HG03139 (cell line): ENCODE results near the gene ACAA1.

Experiments used
- ATAC-seq: cut with Tn5 transposase; IDR thresholded peaks from one replicate; pipeline ENCODE4 v1.9.1; 2021; ENCODE audit not compliant: unreplicated experiment

Gene ACAA1

GRCh38 chr3:38154625-38155255, 17.8 kb upstream of the ACAA1 start:
- no peak for ATAC-seq

GRCh38 chr3:38154033-38154494, 17.1 kb upstream of the ACAA1 start:
- no peak for ATAC-seq

DNA sequence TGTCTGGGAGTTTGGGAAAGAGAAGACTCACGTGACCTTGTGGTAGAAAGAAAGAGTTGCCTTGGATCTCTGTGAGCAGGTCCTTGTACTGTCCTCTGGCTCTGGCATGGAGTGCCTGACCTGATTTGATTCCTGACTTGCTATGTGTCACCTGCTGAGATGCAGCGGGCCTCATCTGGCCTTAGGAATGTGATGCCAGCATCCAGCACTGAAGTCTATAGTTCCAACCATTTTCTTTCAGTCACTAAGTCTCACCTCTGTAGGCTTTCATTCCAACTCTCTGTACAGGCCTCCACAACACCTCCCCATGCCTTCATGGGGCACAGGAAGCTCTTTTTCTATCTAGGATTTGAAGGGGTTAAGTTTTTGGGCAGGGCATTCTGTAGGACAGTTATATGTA, 16.3 kb upstream of the ACAA1 start:
- ATAC-seq = no peak

- no peak for ATAC-seq
Measured at GRCh38 chr3:38152609-38153008, 15.7 kb upstream of the ACAA1 start.

GRCh38 chr3:38151667-38152265, 14.8 kb upstream of the ACAA1 start:
- ATAC-seq = no peak

- ATAC-seq = no peak
Measured at GRCh38 chr3:38150780-38151528, 14.0 kb upstream of the ACAA1 start.

DNA sequence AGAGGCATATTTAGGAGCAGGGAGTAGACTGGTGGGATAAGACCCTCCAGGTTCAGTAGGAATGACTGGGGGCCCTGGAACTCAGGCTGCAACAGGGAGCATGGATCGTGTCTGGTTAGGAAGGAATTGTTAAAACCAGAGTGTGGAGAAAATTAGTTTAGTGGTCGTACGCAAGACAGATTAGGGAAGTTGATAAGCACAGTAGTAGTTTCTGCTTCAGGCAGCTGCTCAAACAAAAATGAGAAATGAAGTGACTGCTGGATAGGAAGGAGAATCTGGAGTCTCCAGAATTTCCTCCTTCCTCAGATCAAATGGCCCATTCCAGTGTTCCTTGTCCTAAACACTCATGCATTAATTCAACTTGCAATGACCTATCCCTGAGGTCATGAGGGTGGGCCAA, 12.8 kb upstream of the ACAA1 start:
- no peak for ATAC-seq

DNA sequence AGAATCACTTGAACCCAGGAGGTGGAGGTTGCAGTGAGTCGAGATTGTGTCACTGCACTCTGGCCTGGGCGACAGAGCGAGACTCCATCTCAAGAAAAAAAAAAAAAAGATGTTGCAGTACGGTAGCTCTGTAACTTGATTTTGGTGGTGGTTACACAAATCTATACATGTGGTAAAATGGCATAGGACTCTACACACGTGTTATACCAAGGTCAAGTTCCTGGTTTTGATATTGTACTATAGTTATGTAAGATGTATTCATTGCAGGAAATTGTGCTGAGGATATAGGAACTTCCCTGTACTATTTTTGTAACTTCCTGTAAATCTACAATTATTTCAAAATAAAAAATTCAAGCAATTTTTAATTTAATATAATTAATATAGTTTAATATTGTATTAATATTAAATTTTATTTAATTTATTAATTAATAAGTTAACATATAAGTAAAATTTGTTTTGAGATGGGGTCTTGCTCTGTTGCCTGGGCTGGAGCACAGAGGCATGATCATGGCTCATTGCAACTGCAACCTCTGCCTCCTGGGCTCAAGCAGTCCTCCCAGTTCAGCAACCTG, 11.5 kb upstream of the ACAA1 start:
- no peak for ATAC-seq

DNA sequence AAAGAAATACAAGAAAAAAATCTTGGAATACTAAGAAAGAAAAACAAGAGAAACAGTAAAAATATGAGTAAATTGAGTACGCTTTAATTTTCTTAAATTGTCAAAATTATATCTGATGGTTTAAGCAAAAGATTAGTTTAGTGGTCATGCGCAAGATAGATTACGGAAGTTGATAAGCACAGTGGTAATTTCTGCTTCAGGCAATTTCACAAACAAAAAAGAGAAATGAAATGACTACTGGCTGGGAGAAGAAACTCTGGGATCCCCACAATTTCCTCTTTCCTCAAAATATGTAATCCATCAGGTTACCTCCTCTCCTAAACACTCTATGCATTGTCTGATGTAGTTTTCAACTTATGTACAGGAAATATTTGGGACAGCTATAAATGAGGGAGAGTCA, 10.5 kb upstream of the ACAA1 start:
- ATAC-seq = no peak

DNA sequence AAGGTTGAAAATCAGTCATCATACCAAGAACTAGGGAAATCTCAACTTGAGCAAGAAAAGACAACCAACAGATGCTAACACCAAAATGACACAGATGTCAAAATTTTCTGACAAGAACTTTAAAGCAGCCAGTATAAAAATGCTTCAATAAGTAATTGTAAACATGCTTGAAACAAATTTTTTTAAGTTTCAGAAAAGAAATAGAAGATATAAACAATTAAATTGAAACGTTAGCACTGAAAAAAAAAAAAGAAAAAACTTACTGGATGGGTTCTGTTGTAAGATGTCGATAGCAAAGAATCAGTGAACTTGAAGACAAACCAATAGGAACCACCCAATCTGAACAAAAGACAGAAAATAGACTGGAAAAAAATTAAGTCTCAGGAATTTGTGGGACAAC, 9.6 kb upstream of the ACAA1 start:
- ATAC-seq = no peak

GRCh38 chr3:38143511-38143910, 6.6 kb upstream of the ACAA1 start:
- no peak for ATAC-seq

DNA sequence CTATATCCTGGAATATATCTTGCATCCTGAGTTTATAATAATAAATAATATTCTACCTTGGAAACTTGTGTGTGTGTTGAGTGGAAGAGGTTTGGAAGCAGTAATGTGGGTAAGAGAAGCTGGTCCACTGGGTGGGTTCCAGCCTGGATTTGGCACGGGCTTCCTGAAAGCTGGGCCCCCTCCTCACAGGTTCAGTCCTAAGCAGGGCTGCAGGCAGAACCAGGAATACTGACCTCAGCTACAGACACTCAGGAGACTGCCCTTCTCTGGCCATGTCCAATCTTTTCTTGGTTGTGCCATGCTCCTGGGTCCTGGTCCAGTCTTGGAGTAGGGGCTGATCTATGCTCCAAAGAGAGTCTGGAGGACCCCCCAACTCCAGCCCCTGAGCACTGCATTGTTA, 6.0 kb upstream of the ACAA1 start:
- no peak for ATAC-seq

DNA sequence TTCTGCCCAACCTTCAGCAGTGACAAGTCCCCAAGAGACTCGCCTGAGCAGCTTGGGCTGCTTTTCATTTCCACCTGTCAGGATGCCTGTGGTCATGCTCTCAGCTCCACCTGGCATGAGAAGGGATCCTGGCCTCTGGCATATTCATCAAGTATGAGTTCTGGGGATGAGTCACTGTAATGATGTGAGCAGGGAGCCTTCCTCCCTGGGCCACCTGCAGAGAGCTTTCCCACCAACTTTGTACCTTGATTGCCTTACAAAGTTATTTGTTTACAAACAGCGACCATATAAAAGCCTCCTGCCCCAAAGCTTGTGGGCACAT, 5.0 kb upstream of the ACAA1 start:
- ATAC-seq = no peak

GRCh38 chr3:38141173-38141951, 4.4 kb upstream of the ACAA1 start:
- no peak for ATAC-seq

DNA sequence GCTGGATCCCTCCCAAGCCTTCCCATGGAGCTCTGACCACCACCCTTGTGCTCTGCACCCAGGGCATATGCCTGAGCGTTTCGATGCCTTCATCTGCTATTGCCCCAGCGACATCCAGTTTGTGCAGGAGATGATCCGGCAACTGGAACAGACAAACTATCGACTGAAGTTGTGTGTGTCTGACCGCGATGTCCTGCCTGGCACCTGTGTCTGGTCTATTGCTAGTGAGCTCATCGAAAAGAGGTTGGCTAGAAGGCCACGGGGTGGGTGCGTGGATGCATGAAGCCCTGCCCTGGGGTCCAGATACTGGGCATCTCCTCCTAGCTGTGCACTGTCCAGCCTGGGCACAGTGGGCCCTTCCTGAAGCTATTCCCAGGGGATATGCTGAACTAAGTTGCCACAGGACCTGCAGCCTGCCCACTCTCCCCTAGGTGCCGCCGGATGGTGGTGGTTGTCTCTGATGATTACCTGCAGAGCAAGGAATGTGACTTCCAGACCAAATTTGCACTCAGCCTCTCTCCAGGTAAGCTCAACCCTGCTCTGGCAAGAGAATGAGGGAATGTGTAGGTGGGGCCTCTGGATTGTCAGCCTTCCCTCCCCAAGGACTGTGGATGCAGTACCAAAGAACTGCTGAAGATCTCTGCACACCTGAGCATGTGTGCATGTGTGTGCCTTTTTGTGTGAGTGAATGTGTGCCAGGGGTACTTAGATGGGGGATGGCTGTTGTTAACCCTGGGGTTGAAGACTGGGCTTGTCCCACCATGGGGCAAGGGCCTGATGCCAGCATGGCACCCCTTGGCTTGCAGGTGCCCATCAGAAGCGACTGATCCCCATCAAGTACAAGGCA, 3.6 kb upstream of the ACAA1 start:
- no peak for ATAC-seq

DNA sequence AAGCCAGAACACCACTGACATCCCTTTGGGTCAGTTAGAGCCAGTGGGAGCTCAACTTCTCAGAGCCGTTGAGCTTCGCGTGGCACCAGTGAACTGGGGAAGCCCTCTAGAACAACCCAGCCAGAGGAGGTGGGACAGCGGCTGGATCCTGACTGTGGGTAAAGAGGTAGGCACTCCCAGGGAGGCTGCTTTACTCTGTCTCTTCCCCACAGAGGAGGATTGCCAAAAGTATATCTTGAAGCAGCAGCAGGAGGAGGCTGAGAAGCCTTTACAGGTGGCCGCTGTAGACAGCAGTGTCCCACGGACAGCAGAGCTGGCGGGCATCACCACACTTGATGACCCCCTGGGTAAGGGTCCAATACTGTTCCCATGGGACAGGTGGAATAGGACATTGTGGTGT, 2.7 kb upstream of the ACAA1 start:
- ATAC-seq = no peak

DNA sequence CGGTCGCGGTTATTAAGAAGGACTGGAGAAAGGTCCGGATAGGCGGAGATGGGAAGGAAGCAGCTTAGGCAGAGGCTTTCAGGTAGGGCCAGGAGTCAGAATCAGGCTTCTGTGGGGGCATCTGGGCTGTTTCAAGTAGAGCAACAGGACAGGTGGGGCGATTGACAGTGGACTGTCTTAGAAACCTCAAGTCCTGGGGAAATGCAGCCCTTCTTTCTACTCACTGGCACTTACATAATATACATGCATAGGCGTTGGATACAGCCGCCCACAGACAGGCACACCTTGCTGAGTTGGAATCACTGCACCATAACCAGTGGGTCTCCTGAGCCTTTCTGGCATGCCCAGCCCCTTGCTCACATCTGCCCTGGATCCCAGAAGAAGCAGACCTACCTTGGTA, 2.3 kb upstream of the ACAA1 start:
- ATAC-seq = no peak

DNA sequence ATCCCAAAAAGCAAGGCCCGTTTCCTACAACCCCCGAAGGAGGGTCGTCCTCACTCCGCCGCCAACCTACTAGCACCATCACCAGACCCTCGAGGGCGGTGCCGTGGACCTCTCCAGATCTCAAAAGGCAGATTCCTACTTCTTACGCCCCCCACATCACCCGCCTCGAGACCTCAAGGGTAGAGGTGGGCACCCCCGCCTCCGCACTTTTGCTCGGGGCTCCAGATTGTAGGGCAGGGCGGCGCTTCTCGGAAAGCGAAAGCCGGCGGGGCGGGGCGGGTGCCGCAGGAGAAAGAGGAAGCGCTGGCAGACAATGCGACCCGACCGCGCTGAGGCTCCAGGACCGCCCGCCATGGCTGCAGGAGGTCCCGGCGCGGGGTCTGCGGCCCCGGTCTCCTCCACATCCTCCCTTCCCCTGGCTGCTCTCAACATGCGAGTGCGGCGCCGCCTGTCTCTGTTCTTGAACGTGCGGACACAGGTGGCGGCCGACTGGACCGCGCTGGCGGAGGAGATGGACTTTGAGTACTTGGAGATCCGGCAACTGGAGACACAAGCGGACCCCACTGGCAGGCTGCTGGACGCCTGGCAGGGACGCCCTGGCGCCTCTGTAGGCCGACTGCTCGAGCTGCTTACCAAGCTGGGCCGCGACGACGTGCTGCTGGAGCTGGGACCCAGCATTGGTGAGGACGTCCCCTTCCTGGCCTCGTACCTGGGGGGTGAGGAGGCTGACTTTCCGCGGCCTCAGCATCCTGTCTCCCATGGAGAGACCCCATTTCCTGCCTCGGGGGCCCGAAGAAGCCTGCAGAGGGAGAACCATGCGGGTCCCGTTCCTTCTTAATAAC, 1.6 kb upstream of the ACAA1 start, which contains the start of gene MYD88:
MYD88 (plus strand) TSS at position 313 of the 842 bp plus-strand sequence; CDS start at position 353, 40 bp downstream.
- ATAC-seq = peak; percentile 38

GRCh38 chr3:38137615-38138348, 855 bp upstream of the ACAA1 start:
- ATAC-seq = no peak
